Measurements from ENCODE around the gene XYLT2.

DNA sequence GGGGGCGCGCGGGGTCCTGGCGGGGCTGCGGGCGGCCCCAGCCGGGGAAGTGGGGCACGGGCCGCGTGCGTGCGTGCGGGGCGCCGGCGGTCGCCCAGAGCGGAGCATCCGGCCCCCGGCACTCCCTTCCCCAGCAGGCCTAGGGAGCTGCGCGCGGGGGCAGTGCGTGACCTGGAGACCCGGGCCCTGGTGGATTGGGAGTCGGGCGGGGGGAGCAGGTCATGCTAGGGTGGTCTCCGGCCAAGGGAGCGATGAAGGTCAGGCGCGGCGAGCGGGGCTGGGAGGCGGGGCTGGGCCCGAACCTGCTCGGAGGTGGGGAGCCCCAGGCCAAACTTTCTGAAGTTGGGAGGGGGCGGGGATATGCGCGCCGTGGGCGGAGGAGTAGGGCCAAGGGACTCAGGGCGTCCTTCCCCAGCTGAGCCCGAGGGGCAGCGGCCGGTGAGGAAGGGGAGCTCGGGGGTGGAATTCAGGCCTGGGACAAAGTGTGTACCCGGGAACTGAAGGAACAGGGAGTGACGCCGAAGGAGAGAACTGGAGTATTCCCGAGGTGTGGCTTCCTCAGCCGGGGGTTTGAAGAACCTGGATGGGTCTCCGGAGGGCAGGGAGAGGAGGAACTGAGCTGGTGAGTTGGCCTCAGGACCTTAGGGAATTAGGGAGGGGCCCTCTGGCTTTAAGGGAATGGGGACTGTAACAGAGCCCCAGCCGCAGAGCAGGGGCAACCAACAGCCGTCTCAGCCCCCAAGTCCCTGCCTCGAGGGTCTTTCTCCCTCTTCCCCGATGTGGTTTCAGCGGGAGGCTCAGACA, 589 bp downstream of the XYLT2 start:
- TF ChIP-seq, protein P1, sequence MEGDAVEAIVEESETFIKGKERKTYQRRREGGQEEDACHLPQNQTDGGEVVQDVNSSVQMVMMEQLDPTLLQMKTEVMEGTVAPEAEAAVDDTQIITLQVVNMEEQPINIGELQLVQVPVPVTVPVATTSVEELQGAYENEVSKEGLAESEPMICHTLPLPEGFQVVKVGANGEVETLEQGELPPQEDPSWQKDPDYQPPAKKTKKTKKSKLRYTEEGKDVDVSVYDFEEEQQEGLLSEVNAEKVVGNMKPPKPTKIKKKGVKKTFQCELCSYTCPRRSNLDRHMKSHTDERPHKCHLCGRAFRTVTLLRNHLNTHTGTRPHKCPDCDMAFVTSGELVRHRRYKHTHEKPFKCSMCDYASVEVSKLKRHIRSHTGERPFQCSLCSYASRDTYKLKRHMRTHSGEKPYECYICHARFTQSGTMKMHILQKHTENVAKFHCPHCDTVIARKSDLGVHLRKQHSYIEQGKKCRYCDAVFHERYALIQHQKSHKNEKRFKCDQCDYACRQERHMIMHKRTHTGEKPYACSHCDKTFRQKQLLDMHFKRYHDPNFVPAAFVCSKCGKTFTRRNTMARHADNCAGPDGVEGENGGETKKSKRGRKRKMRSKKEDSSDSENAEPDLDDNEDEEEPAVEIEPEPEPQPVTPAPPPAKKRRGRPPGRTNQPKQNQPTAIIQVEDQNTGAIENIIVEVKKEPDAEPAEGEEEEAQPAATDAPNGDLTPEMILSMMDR (IDR thresholded peaks at IDR 0.05; ENCODE audit: insufficient read depth, low read depth, low read length), result no peak
- TF ChIP-seq EZH2 (IDR thresholded peaks at IDR 0.05; ENCODE audit: insufficient read depth, low read length), result no peak

Measured in astrocyte (in vitro differentiated cells and primary cell).